ACC112 (cell line): ENCODE measurements around the gene GCNT2.
"Not testable (repeated sequence)": the region's sequence is repeated elsewhere in the genome, so short reads cannot be mapped to it uniquely, and the experiment has no call there.

Source experiments
- H2AFZ ChIP-seq: fragments of 200-600 bp; sonication (generic); one replicate; pipeline ENCODE4 v1.6.0; 2017; ENCODE audit warnings: antibody characterized with exemption, low read length; ENCODE audit not compliant: unreplicated experiment
- H3K27ac ChIP-seq: fragments of 200-600 bp; sonication (generic); 2 replicates; pipeline ENCODE4 v1.5.1; 2014; ENCODE audit warnings: low read depth, mild to moderate bottlenecking, antibody characterized with exemption, low read length, moderate library complexity
- H3K27me3 ChIP-seq: fragments of 200-600 bp; sonication (generic); 2 replicates; pipeline ENCODE4 v1.6.1; 2014; ENCODE audit warnings: mild to moderate bottlenecking, antibody characterized with exemption, low read length, moderate library complexity, mixed read lengths; ENCODE audit not compliant: insufficient read depth
- H3K36me3 ChIP-seq: fragments of 200-600 bp; sonication (generic); 2 replicates; pipeline ENCODE4 v1.6.1; 2016; ENCODE audit warnings: mild to moderate bottlenecking, antibody characterized with exemption, low read length, moderate library complexity, mixed read lengths; ENCODE audit not compliant: insufficient read depth
- H3K4me1 ChIP-seq: fragments of 200-600 bp; sonication (generic); one replicate; pipeline ENCODE4 v1.6.1; 2016; ENCODE audit warnings: low read length, mixed read lengths; ENCODE audit not compliant: insufficient read depth, unreplicated experiment, control insufficient read depth
- H3K4me3 ChIP-seq: fragments of 200-600 bp; sonication (generic); 2 replicates; pipeline ENCODE4 v1.5.1; 2014; ENCODE audit warnings: mild to moderate bottlenecking, low read depth, low read length
- H3K79me2 ChIP-seq: fragments of 200-600 bp; sonication (generic); one replicate; pipeline ENCODE4 v1.6.0; 2016; ENCODE audit warnings: low read length; ENCODE audit not compliant: control insufficient read depth, unreplicated experiment, insufficient read depth

The GCNT2 gene

DNA sequence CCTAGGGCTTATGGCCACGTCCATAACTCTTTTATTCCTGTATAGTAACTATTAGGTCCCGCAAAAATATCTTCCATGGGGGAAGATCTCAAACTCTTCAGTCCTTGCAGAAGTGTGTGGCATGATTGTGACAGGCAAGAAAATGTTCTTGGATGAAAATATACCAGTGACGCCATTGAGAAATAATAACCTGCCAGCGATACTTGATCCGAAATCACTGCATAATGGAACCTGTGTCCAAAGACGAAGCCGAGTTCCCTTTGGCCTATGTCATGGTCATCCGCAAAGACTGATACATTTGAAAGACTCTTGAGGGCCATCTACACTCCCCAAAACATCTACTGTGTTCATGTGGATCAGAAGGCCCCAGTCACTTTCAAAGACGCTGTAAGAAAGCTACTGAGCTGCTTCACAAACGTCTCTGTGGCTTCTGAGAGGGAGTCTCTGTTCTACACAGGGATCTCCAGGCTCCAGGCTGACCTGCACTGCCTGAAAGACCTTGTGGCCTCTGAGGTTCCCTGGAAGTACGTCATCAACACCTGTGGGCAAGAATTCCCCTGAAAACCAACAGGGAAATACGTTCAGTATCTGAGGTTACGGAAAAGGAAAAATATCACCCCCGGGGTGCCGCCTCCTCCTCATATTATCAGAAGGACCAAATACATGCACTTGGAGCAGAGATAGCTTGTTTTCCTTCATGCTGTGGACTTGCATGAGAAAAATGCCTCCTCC, 6.9 kb upstream of the GCNT2 start:
- H3K27ac ChIP-seq, result no peak overlapping the region

GRCh38 chr6:10516953-10517352, 4.2 kb upstream of the GCNT2 start:
- Histone ChIP-seq H3K27me3 (no peaks in the 10 kb centered on the region), H3K4me1 (peaks cover 19% of the 10 kb centered on the region), H2AFZ (no peak overlapping the region), H3K79me2 (no peaks in the 10 kb centered on the region), H3K4me3 (no peak overlapping the region), H3K36me3 (no peaks in the 10 kb centered on the region), H3K27ac (no peak overlapping the region)

More for the DNA sequence above, 6.9 kb upstream of the GCNT2 start:
- H2AFZ ChIP-seq, result no peak overlapping the region
- H3K36me3 ChIP-seq, result no peaks in the 10 kb centered on the region
- H3K4me3 ChIP-seq, result no peak overlapping the region
- no peaks in the 10 kb centered on the region for H3K27me3 ChIP-seq
- H3K4me1 ChIP-seq, result peaks cover 11% of the 10 kb centered on the region
- H3K79me2 ChIP-seq, result no peaks in the 10 kb centered on the region

- H3K4me3 ChIP-seq, result no peak overlapping the region
- H3K36me3 ChIP-seq, result no peaks in the 10 kb centered on the region
- peaks cover 19% of the 10 kb centered on the region for H3K4me1 ChIP-seq
- H3K27me3 ChIP-seq, result no peaks in the 10 kb centered on the region
- H2AFZ ChIP-seq, result no peak overlapping the region
- H3K79me2 ChIP-seq, result no peaks in the 10 kb centered on the region
- H3K27ac ChIP-seq, result peak overlapping the region; percentile 5; the same call in 1 of the 2 replicates
Measured at GRCh38 chr6:10518557-10519407, 2.4 kb upstream of the GCNT2 start.

GRCh38 chr6:10519408-10519697, 1.8 kb upstream of the GCNT2 start:
- H3K27ac ChIP-seq, result 0 out of 2 replicates have a peak overlapping the region, but pooled peaks have one; percentile 5
- peaks cover 19% of the 10 kb centered on the region for H3K4me1 ChIP-seq
- H3K4me3 ChIP-seq, H2AFZ ChIP-seq, H3K79me2 ChIP-seq, H3K36me3 ChIP-seq, H3K27me3 ChIP-seq: not testable (repeated sequence)

GRCh38 chr6:10520468-10520867, 683 bp upstream of the GCNT2 start:
- H3K27me3 ChIP-seq, result no peaks in the 10 kb centered on the region
- no peaks in the 10 kb centered on the region for H3K79me2 ChIP-seq
- H3K4me1 ChIP-seq, result peaks cover 19% of the 10 kb centered on the region
- peak overlapping the region; percentile 61 for H3K4me3 ChIP-seq
- H3K27ac ChIP-seq, result peak overlapping the region; percentile 51
- H3K36me3 ChIP-seq, result no peaks in the 10 kb centered on the region
- peak overlapping the region; percentile 74 for H2AFZ ChIP-seq

DNA sequence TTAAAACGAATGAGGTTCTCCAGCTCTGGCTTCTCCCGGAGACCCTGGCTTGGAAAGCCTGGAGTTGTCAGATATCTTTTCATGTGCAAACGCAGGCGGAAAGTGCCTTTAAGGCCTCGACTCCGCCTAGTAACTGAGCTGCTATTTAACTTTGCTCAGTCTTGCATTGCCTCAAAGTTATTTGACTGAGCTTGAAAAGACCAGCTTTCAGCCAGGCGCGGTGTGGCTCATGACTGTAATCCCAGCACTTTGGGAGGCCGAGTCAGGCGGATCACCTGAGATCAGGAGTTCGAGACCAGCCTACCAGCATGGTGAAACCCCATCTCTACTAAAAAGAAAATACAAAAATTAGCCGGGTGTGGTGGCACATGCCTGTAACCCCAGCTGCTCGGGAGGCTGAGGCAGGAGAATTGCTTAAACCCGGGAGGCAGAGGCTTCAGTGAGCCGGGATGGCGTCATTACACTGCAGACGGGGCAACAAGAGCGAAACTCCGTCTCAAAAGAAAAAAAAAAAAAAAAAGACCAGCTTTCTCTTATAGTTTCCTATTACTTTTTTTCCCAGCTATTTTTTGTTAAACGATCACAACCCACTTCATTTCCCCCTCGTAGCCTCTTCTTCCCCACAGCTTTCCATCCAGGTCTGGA, 1.9 kb downstream of the GCNT2 start:
- H3K4me1 ChIP-seq, result peaks cover 22% of the 10 kb centered on the region
- H3K27me3 ChIP-seq, result no peaks in the 10 kb centered on the region
- no peak overlapping the region for H3K27ac ChIP-seq
- no peak overlapping the region for H2AFZ ChIP-seq
- no peaks in the 10 kb centered on the region for H3K36me3 ChIP-seq
- H3K79me2 ChIP-seq, result no peaks in the 10 kb centered on the region
- H3K4me3 ChIP-seq, result no peak overlapping the region

DNA sequence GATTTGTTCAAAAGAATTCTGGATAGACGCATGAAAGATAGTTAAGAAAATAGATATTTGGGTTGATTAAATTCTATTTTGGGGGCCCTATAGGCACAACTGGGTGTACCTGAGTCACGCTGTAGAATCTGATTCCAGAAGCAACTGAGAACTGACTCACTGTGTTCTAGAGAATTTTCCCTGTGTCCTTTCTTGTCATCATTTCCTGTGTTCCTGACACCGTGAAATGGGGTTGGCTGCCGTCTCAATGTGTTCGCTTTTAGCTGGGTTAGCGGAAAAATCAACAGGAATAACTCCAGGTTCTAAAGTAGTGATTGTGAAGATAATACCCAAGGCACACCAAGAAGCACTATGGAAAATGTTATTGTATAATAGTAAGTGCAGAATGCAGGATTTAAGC, 5.0 kb downstream of the GCNT2 start:
- Histone ChIP-seq H3K4me3 (no peak overlapping the region), H2AFZ (no peak overlapping the region), H3K79me2 (no peaks in the 10 kb centered on the region), H3K27ac (no peak overlapping the region), H3K27me3 (no peaks in the 10 kb centered on the region), H3K4me1 (peaks cover 9% of the 10 kb centered on the region), H3K36me3 (no peaks in the 10 kb centered on the region)

- Histone ChIP-seq H3K27me3 (no peaks in the 10 kb centered on the region), H3K4me3 (peak overlapping the region; percentile 72), H3K79me2 (no peaks in the 10 kb centered on the region), H2AFZ (peak overlapping the region; percentile 77), H3K27ac (peak overlapping the region; percentile 38), H3K36me3 (no peaks in the 10 kb centered on the region), H3K4me1 (peaks cover 3% of the 10 kb centered on the region)
Measured at GRCh38 chr6:10528158-10528981, 7.2 kb downstream of the GCNT2 start.

- Histone ChIP-seq H3K36me3 (no peaks in the 10 kb centered on the region), H3K4me3 (peak overlapping the region; percentile 72), H2AFZ (peak overlapping the region; percentile 77), H3K4me1 (peaks cover 3% of the 10 kb centered on the region), H3K79me2 (no peaks in the 10 kb centered on the region), H3K27ac (no peak overlapping the region), H3K27me3 (no peaks in the 10 kb centered on the region)
Measured at GRCh38 chr6:10529231-10529801, 8.2 kb downstream of the GCNT2 start.

DNA sequence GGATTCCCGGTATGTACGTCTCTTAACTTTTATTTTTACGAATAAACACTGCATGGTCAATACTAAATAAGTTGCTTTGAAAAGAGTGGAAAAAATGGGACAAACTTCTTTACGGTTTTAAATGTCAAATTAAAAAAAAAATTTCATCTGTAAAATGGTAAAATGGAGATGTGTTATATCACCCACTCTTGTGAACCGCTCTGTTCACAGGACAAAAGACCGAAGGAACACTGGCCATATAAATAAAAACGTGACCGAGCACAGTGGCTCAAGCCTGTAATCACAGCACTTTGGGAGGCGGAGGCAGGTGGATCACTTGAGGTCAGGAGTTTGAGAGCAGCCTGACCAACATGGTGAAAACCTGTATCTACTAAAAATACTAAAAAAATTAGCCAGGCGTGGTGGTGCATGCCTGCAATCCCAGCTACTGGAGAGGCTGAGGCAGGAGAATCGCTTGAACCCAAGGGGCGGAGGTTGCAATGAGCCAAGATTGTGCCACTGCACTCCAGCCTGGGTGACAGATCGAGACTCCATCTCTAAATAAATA, 8.8 kb downstream of the GCNT2 start:
- H3K79me2 ChIP-seq, H3K4me1 ChIP-seq, H3K36me3 ChIP-seq, H3K27ac ChIP-seq, H2AFZ ChIP-seq, H3K27me3 ChIP-seq: not testable (repeated sequence)
- H3K4me3 ChIP-seq, result peak overlapping the region; percentile 72; the same call in 1 of the 2 replicates
